Brain microvascular endothelial cell (primary cell): ENCODE measurements around the gene IL36RN.

Experiments
- DNase-seq: peaks from one replicate; pipeline ENCODE4 v3.0.0-alpha.2; 2020
- H3K27ac ChIP-seq: fragments of 250-450 bp; sonication (Bioruptor Pico); 2 replicates; pipeline ENCODE4 v1.5.1; 2020; ENCODE audit warnings: mild to moderate bottlenecking, moderate library complexity
- H3K27me3 ChIP-seq: fragments of 250-450 bp; sonication (Bioruptor Pico); replicated peaks from 2 replicates; pipeline ENCODE4 v1.5.1; 2020; ENCODE audit warnings: mild to moderate bottlenecking
- H3K36me3 ChIP-seq: fragments of 250-450 bp; sonication (Bioruptor Pico); replicated peaks from 2 replicates; pipeline ENCODE4 v1.5.1; 2020; ENCODE audit warnings: mild to moderate bottlenecking
- H3K4me3 ChIP-seq: 2 replicates; pipeline ENCODE4 v1.5.1; 2011; ENCODE audit warnings: low read depth, mild to moderate bottlenecking, control low read depth, low read length, moderate library complexity
- CTCF ChIP-seq: IDR thresholded peaks from 2 replicates; pipeline ENCODE4 v1.5.1; 2011; ENCODE audit warnings: low read depth, mild to moderate bottlenecking, moderate library complexity, low read length, control low read depth, inconsistent platforms; ENCODE audit errors: missing control alignments
- in situ Hi-C: cut with HindIII; loops from 2 replicates; pipeline ENCODE4 v1.10.0; 2017; ENCODE audit warnings: low sequenced_read_pairs, low pct_ligation_motif_present

IL36RN gene

DNA sequence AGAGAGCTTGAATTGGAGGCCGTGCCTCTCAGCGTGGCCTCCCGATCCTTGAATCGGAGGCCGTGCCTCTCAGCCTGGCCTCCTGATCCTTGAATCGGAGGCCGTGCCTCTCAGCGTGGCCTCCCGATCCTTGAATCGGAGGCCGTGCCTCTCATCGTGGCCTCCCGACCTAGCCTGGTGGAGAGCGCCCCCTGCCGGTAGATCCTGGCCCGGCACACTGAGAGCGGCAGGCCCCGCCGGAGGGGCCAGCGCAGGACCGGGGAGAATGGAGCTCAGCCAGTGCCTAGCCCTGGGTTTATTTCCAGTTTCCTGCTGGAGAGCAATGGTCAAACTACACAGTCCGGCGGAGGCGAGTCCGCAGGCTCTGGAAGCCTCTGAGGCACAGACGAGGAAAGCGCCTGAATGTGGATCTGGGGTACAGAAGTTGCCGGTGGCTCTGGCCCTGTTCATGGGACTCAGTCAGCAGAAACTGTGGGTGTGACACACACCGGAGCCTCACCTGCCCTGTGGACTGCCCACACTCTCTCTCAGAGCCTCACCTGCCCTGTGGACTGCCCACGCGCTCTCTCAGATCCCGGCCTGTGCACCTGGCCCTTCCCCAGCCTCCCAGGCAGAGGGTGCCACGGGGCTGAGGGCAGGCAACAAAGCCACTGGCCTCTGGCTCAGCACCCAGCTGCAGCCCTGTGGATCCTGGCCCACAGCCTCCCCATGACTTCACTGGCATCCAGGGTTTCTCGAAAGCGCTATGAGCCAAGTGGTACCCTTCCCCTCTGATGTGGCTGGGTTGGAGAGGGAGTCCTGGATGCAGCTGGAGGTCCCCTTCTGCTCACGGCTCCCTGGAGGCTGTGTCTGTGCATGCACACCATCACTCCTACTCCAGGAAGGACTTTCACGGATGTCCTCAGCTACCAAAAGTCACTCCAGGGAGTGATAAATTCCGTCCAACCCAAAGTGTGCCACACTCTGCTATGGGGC is 7.8 kb upstream of the IL36RN start:
- no peak overlapping the region for H3K27ac ChIP-seq
- H3K4me3 ChIP-seq = no peak overlapping the region
- no peaks in the 10 kb centered on the region for H3K27me3 ChIP-seq
- in situ Hi-C loops = no loop called here
- no peak for DNase-seq
- no peak for TF ChIP-seq CTCF
- H3K36me3 ChIP-seq = no peaks in the 10 kb centered on the region

- TF ChIP-seq CTCF = no peak
- no peak for DNase-seq
- no peaks in the 10 kb centered on the region for H3K27me3 ChIP-seq
- H3K4me3 ChIP-seq = no peak within 1 kb of the TSS
- in situ Hi-C loops = no loop called here
- no peaks in the 10 kb centered on the region for H3K36me3 ChIP-seq
- no peak within 1 kb of the TSS for H3K27ac ChIP-seq
Measured at GRCh38 chr2:113052396-113052917, 6.5 kb upstream of the IL36RN start, which contains the start of gene IL36B. Gene IL36B (minus strand): TSS chr2:113052867.

DNA sequence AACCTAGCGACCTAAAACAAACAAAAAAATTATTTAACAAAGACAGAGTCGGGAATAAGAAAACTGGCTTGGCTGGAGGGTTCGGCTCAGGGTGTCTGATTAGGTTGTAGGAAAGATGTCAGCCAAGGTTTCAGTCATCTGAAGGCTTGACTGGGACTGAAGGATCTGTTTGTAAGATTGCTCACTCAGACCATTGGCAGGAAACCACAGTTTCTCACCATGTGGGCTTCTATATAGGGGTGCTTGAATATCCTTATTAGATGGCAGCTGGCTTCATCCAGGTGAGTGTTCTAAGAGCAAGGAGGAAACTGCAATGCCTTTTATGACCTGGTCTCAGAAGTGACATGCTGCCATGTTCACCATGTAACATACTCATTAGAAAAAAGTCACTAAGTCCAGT is 5.3 kb upstream of the IL36RN start:
- no peaks in the 10 kb centered on the region for H3K36me3 ChIP-seq
- TF ChIP-seq CTCF = no peak

GRCh38 chr2:113054066-113054465 is 4.9 kb upstream of the IL36RN start:
- Histone ChIP-seq H3K36me3 (no peaks in the 10 kb centered on the region), H3K27ac (no peak overlapping the region), H3K4me3 (no peak overlapping the region), H3K27me3 (no peaks in the 10 kb centered on the region)
- TF ChIP-seq CTCF = no peak
- in situ Hi-C loops = no loop called here
- DNase-seq = no peak

More for the DNA sequence above, 5.3 kb upstream of the IL36RN start:
- Histone ChIP-seq H3K4me3 (no peak overlapping the region), H3K27me3 (no peaks in the 10 kb centered on the region), H3K27ac (no peak overlapping the region)
- no peak for DNase-seq
- in situ Hi-C loops = no loop called here

- no peaks in the 10 kb centered on the region for H3K36me3 ChIP-seq
- no peaks in the 10 kb centered on the region for H3K27me3 ChIP-seq
- H3K4me3 ChIP-seq = no peak overlapping the region
- no peak for DNase-seq
- in situ Hi-C loops = no loop called here
- no peak for TF ChIP-seq CTCF
- H3K27ac ChIP-seq = no peak overlapping the region
Measured at GRCh38 chr2:113056521-113056920, 2.5 kb upstream of the IL36RN start.
